ENCODE data around the gene LDLR. TPM values are rescaled to one million over a fixed set of nuclear protein-coding genes. Genes with fewer than 3 reads are reported as not detected.
"Not testable (repeated sequence)": the region's sequence is repeated elsewhere in the genome, so short reads cannot be mapped to it uniquely, and the experiment has no call there.

The LDLR gene
- total RNA-seq, 6 donors from 2014 or later: 204 to 493 (median 234) TPM

DNA sequence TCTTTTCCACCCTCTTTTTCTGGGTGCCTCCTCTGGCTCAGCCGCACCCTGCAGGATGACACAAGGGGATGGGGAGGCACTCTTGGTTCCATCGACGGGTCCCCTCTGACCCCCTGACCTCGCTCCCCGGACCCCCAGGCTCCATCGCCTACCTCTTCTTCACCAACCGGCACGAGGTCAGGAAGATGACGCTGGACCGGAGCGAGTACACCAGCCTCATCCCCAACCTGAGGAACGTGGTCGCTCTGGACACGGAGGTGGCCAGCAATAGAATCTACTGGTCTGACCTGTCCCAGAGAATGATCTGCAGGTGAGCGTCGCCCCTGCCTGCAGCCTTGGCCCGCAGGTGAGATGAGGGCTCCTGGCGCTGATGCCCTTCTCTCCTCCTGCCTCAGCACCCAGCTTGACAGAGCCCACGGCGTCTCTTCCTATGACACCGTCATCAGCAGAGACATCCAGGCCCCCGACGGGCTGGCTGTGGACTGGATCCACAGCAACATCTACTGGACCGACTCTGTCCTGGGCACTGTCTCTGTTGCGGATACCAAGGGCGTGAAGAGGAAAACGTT lies 24.0 kb downstream of the LDLR start:
- Histone ChIP-seq H3K27me3 (no peaks in the 10 kb centered on the region), H3K4me1 (no peaks in the 10 kb centered on the region), H3K36me3 (peaks cover 45 to 100% (median 100%) of the 10 kb centered on the region in 4 donors), H3K27ac (no peak overlapping the region), H3K9me3 (no peaks in the 10 kb centered on the region), H3K4me3 (no peak overlapping the region)
- DNase-seq (no peak), ATAC-seq (ENCODE audit: low FRiP score in 2 of 2) (no peak)
- WGBS, 2 donors: 96% methylated on average over 13 to 27 of the region's 27 CpGs
- no peak for TF ChIP-seq POLR2A (IDR thresholded peaks at IDR 0.05)
- no peak for TF ChIP-seq POLR2AphosphoS5 (IDR thresholded peaks at IDR 0.05)
- TF ChIP-seq EP300 (IDR thresholded peaks at IDR 0.05): no peak
- TF ChIP-seq, protein P1, sequence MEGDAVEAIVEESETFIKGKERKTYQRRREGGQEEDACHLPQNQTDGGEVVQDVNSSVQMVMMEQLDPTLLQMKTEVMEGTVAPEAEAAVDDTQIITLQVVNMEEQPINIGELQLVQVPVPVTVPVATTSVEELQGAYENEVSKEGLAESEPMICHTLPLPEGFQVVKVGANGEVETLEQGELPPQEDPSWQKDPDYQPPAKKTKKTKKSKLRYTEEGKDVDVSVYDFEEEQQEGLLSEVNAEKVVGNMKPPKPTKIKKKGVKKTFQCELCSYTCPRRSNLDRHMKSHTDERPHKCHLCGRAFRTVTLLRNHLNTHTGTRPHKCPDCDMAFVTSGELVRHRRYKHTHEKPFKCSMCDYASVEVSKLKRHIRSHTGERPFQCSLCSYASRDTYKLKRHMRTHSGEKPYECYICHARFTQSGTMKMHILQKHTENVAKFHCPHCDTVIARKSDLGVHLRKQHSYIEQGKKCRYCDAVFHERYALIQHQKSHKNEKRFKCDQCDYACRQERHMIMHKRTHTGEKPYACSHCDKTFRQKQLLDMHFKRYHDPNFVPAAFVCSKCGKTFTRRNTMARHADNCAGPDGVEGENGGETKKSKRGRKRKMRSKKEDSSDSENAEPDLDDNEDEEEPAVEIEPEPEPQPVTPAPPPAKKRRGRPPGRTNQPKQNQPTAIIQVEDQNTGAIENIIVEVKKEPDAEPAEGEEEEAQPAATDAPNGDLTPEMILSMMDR (IDR thresholded peaks at IDR 0.05): no peak

DNA sequence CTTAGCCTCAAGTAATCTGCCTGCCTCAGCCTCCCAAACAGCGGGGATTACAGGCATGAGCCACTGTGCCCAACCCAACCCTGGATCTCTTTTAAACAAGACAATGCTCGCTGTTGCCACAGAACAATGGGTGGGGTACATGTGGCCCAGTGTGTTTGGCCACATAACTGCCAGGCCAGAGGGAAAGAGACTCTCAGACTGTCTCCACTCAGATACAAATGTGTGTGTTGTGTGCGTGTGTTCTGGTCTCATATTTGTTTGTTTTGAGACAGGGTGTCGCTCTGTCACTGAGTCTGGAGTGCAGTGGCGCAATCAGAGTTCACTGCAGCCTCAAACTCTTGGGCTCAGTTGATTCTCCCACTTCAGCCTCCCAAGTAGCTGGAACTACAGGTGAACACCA lies 25.8 kb downstream of the LDLR start:
- TF ChIP-seq, protein P1 (IDR thresholded peaks at IDR 0.05): no peak
- TF ChIP-seq EP300 (IDR thresholded peaks at IDR 0.05): no peak
- no peak for TF ChIP-seq POLR2A (IDR thresholded peaks at IDR 0.05)
- TF ChIP-seq POLR2AphosphoS5 (IDR thresholded peaks at IDR 0.05): no peak
- Histone ChIP-seq H3K9me3 (no peaks in the 10 kb centered on the region), H3K36me3 (peaks cover 45 to 100% (median 99%) of the 10 kb centered on the region in 4 donors), H3K27ac (no peak overlapping the region), H3K4me1 (no peaks in the 10 kb centered on the region), H3K4me3 (no peak overlapping the region), H3K27me3 (no peaks in the 10 kb centered on the region)
- WGBS, 2 donors: 81 to 96% methylated on average over 5 of the region's 5 CpGs
- DNase-seq: no peak
- no peak for ATAC-seq (ENCODE audit: low FRiP score in 2 of 2)

DNA sequence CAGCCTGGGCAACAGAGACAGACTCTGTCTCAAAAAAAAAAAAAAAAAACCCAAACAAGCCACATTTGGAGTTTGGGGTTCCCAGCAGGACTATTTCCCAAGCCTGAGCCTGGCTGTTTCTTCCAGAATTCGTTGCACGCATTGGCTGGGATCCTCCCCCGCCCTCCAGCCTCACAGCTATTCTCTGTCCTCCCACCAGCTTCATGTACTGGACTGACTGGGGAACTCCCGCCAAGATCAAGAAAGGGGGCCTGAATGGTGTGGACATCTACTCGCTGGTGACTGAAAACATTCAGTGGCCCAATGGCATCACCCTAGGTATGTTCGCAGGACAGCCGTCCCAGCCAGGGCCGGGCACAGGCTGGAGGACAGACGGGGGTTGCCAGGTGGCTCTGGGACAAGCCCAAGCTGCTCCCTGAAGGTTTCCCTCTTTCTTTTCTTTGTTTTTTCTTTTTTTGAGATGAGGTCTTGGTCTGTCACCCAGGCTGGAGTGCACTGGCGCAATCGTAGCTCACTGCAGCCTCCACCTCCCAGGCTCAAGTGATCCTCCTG lies 26.7 kb downstream of the LDLR start:
- TF ChIP-seq POLR2AphosphoS5 (IDR thresholded peaks at IDR 0.05) (no peak), EP300 (IDR thresholded peaks at IDR 0.05) (no peak), POLR2A (IDR thresholded peaks at IDR 0.05) (no peak)
- TF ChIP-seq, protein P1 (IDR thresholded peaks at IDR 0.05): no peak
- Histone ChIP-seq H3K9me3 (no peaks in the 10 kb centered on the region), H3K4me1 (no peaks in the 10 kb centered on the region), H3K36me3 (peaks cover 51 to 100% (median 99%) of the 10 kb centered on the region in 4 donors), H3K4me3 (no peak overlapping the region), H3K27me3 (no peaks in the 10 kb centered on the region), H3K27ac (no peak overlapping the region)
- ATAC-seq (ENCODE audit: low FRiP score in 2 of 2): no peak
- 68 to 89% methylated on average over 9 to 11 of the region's 11 CpGs for WGBS, 2 donors
- DNase-seq: no peak

DNA sequence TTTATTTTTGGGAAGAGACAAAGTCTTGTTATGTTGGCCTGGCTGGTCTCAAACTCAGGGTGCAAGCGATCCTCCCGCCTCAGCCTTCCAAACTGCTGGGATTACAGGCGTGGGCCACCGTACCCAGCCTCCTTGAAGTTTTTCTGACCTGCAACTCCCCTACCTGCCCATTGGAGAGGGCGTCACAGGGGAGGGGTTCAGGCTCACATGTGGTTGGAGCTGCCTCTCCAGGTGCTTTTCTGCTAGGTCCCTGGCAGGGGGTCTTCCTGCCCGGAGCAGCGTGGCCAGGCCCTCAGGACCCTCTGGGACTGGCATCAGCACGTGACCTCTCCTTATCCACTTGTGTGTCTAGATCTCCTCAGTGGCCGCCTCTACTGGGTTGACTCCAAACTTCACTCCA lies 27.2 kb downstream of the LDLR start:
- ATAC-seq (ENCODE audit: low FRiP score in 2 of 2) (no peak), DNase-seq (no peak)
- Histone ChIP-seq H3K27ac (no peak overlapping the region), H3K9me3 (no peaks in the 10 kb centered on the region), H3K27me3 (no peaks in the 10 kb centered on the region), H3K36me3 (peaks cover 47 to 100% (median 95%) of the 10 kb centered on the region in 4 donors), H3K4me3 (no peak overlapping the region), H3K4me1 (no peaks in the 10 kb centered on the region)
- 94 to 96% methylated on average over 5 to 9 of the region's 9 CpGs for WGBS, 2 donors
- no peak for TF ChIP-seq EP300 (IDR thresholded peaks at IDR 0.05)
- TF ChIP-seq, protein P1 (IDR thresholded peaks at IDR 0.05): no peak
- no peak for TF ChIP-seq POLR2A (IDR thresholded peaks at IDR 0.05)
- no peak for TF ChIP-seq POLR2AphosphoS5 (IDR thresholded peaks at IDR 0.05)

DNA sequence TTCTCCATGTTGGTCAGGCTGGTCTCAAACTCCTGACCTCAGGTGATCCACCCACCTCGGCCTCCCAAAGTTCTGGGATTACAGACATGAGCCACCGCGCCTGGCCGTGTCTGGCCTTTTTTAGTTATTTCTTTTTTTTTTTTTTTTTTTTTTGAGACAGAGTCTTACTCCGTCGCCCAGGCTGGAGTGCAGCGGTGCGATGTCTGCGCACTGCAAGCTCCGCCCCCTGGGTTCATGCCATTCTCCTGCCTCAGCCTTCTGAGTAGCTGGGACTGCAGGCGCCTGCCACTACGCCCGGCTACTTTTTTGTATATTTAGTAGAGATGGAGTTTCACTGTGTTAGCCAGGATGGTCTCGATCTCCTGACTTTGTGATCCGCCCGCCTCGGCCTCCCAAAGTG lies 32.7 kb downstream of the LDLR start:
- not testable (repeated sequence) for H3K9me3 ChIP-seq; H3K27ac ChIP-seq; ATAC-seq (ENCODE audit: low FRiP score in 2 of 2); DNase-seq; H3K27me3 ChIP-seq; H3K4me1 ChIP-seq; H3K4me3 ChIP-seq
- H3K36me3 ChIP-seq: peaks cover 35 to 92% (median 90%) of the 10 kb centered on the region in 4 donors
- WGBS, 2 donors: 90 to 99% methylated on average over 17 of the region's 17 CpGs

Measured in upper lobe of left lung (tissue), 6 donors.